Measurements from ENCODE around the gene WDR46.

Gene WDR46

GRCh38 chr6:33320315-33321181, 31.5 kb upstream of the WDR46 start:
- Histone ChIP-seq H3K4me2 (ENCODE audit: low read length) (peak overlapping the region; percentile 93), H3K9me2 (ENCODE audit: low read depth, low read length) (no peaks in the 10 kb centered on the region), H3K4me3 (ENCODE audit: low read depth, low read length, poor library complexity, severe bottlenecking) (peak overlapping the region; percentile 83), H3K9me3 (ENCODE audit: low read length) (no peaks in the 10 kb centered on the region), H3K79me2 (ENCODE audit: insufficient read depth, low read length) (peaks cover 10% of the 10 kb centered on the region; the same call in 1 of the 2 replicates), H2AFZ (ENCODE audit: low read length) (no peak overlapping the region), H3K27ac (ENCODE audit: low read depth, low read length, poor library complexity, severe bottlenecking) (peak overlapping the region; percentile 97), H3K9ac (ENCODE audit: low read length) (peak overlapping the region; percentile 95), H3F3A (ENCODE audit: insufficient read depth, low read length) (peaks cover 8% of the 10 kb centered on the region; the same call in 1 of the 2 replicates), H4K20me1 (ENCODE audit: insufficient read depth, low read length) (no peaks in the 10 kb centered on the region), H3K36me3 (ENCODE audit: insufficient read depth, low read length) (peaks cover 32% of the 10 kb centered on the region), H3K27me3 (ENCODE audit: insufficient read depth, low read length) (no peaks in the 10 kb centered on the region), H3K4me1 (ENCODE audit: insufficient read depth, low read length, severe bottlenecking) (peaks cover 65% of the 10 kb centered on the region)
- TF ChIP-seq EZH2 (IDR thresholded peaks at IDR 0.05; ENCODE audit: borderline replicate concordance, low read length): no peak
- TF ChIP-seq CTCF (IDR thresholded peaks at IDR 0.05; ENCODE audit: low read length): no peak

GRCh38 chr6:33319939-33320314, 30.9 kb upstream of the WDR46 start:
- Histone ChIP-seq H3K27ac (ENCODE audit: low read depth, low read length, poor library complexity, severe bottlenecking) (peak overlapping the region; percentile 97), H3K9me2 (ENCODE audit: low read depth, low read length) (no peaks in the 10 kb centered on the region), H3K9ac (ENCODE audit: low read length) (no peak overlapping the region), H2AFZ (ENCODE audit: low read length) (no peak overlapping the region), H3K4me3 (ENCODE audit: low read depth, low read length, poor library complexity, severe bottlenecking) (no peak overlapping the region), H3F3A (ENCODE audit: insufficient read depth, low read length) (peaks cover 8% of the 10 kb centered on the region; the same call in 1 of the 2 replicates), H3K9me3 (ENCODE audit: low read length) (no peaks in the 10 kb centered on the region), H4K20me1 (ENCODE audit: insufficient read depth, low read length) (no peaks in the 10 kb centered on the region), H3K27me3 (ENCODE audit: insufficient read depth, low read length) (no peaks in the 10 kb centered on the region), H3K4me1 (ENCODE audit: insufficient read depth, low read length, severe bottlenecking) (peaks cover 59% of the 10 kb centered on the region), H3K4me2 (ENCODE audit: low read length) (peak overlapping the region; percentile 93; the same call in 1 of the 2 replicates), H3K79me2 (ENCODE audit: insufficient read depth, low read length) (peaks cover 10% of the 10 kb centered on the region; the same call in 1 of the 2 replicates), H3K36me3 (ENCODE audit: insufficient read depth, low read length) (peaks cover 32% of the 10 kb centered on the region)
- TF ChIP-seq EZH2 (IDR thresholded peaks at IDR 0.05; ENCODE audit: borderline replicate concordance, low read length) (no peak), CTCF (IDR thresholded peaks at IDR 0.05; ENCODE audit: low read length) (no peak)

- Histone ChIP-seq H3F3A (ENCODE audit: insufficient read depth, low read length) (peaks cover 4% of the 10 kb centered on the region; the same call in 1 of the 2 replicates), H2AFZ (ENCODE audit: low read length) (no peak overlapping the region), H3K4me3 (ENCODE audit: low read depth, low read length, poor library complexity, severe bottlenecking) (peak overlapping the region; percentile 66), H3K9ac (ENCODE audit: low read length) (peak overlapping the region; percentile 54), H4K20me1 (ENCODE audit: insufficient read depth, low read length) (no peaks in the 10 kb centered on the region), H3K9me3 (ENCODE audit: low read length) (no peaks in the 10 kb centered on the region), H3K27ac (ENCODE audit: low read depth, low read length, poor library complexity, severe bottlenecking) (peak overlapping the region; percentile 97), H3K4me1 (ENCODE audit: insufficient read depth, low read length, severe bottlenecking) (peaks cover 53% of the 10 kb centered on the region), H3K36me3 (ENCODE audit: insufficient read depth, low read length) (peaks cover 32% of the 10 kb centered on the region), H3K9me2 (ENCODE audit: low read depth, low read length) (no peaks in the 10 kb centered on the region), H3K27me3 (ENCODE audit: insufficient read depth, low read length) (no peaks in the 10 kb centered on the region), H3K79me2 (ENCODE audit: insufficient read depth, low read length) (peaks cover 10% of the 10 kb centered on the region; the same call in 1 of the 2 replicates), H3K4me2 (ENCODE audit: low read length) (peak overlapping the region; percentile 93)
- TF ChIP-seq EZH2 (IDR thresholded peaks at IDR 0.05; ENCODE audit: borderline replicate concordance, low read length): no peak
- TF ChIP-seq CTCF (IDR thresholded peaks at IDR 0.05; ENCODE audit: low read length): no peak
Observed at GRCh38 chr6:33318426-33319073, 29.5 kb upstream of the WDR46 start.
